Measurements from ENCODE around the gene PRKCH. TPM values are rescaled to one million over a fixed set of nuclear protein-coding genes. Genes with fewer than 3 reads are reported as not detected.

Gene PRKCH
- total RNA-seq, 2 experiments from 2014 or later: 109 to 145 TPM

GRCh38 chr14:61285364-61285763, 36.0 kb upstream of the PRKCH start:
- H3K9me3 Mint-ChIP-seq (ENCODE audit: low read depth): no peaks in the 10 kb centered on the region
- no peak overlapping the region for H3K4me3 Mint-ChIP-seq

DNA sequence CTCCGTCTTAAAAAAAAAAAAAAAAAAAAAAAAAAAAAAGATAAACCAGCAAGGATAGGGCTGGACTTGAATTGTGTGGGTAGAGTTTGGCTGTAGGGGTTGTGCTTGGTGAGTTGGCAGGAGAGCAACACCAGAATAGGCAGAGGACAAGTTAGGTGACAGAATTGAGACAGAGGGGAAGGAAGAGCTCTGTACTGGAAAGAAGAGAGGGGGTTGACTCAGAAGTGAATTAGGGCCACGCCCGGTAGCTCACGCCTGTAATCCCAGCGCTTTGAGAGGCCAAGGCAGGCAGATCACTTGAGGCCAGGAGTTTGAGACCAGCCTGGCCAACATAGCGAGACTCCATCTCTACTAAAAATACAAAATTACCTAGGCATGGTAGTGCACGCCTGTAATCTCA, 34.2 kb upstream of the PRKCH start:
- CTCF ChIA-PET: interaction anchor here (0.6 to 1.3 kb wide), 3 partner anchors 15 to 466 kb away, joined by 3 read pairs; no protein-coding TSS in a partner anchor
- Mint-ChIP-seq H3K4me1 (peaks cover 11% of the 10 kb centered on the region), H3K27me3 (no peaks in the 10 kb centered on the region), H3K9me3 (ENCODE audit: low read depth) (no peaks in the 10 kb centered on the region), H3K4me3 (no peak overlapping the region), H3K36me3 (ENCODE audit: low read depth) (no peaks in the 10 kb centered on the region), H3K27ac (no peak overlapping the region)
- intact Hi-C loops (cut with DNase I, micrococcal nuclease): no loop called here
- DNase-seq (no peak), ATAC-seq (no peak)
- POLR2A ChIA-PET: no interaction called here

More at GRCh38 chr14:61285364-61285763, 36.0 kb upstream of the PRKCH start:
- Mint-ChIP-seq H3K27ac (no peak overlapping the region), H3K4me1 (peaks cover 15% of the 10 kb centered on the region), H3K36me3 (ENCODE audit: low read depth) (no peaks in the 10 kb centered on the region), H3K27me3 (no peaks in the 10 kb centered on the region)
- CTCF ChIA-PET: interaction anchor here (0.6 to 2.4 kb wide), 23 partner anchors 8 to 1058 kb away, joined by 3 to 17 read pairs (median 4); no protein-coding TSS in a partner anchor
- no peak for DNase-seq
- intact Hi-C loops (cut with DNase I, micrococcal nuclease): no loop called here
- POLR2A ChIA-PET: no interaction called here
- ATAC-seq: no peak

DNA sequence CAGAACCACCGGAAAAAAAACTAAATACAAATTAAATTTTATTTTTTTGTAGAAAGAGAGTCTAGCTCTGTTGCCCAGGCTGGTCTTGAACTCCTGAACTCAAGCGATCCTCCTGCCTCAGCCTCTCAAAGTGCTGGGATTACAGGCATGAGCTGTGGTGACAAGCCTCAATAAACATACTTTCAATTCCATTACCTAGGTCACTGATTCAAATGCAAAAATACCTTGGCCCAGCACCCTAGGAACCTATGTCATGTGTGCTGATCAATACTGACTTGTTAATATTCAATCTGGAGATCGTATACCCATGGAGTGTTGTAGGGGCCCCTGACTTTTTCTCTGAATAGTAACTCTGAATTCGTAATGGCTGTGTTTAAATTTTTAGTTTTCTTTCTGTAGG, 33.2 kb upstream of the PRKCH start:
- DNase-seq (no peak), ATAC-seq (no peak)
- ChIA-PET CTCF (interaction anchor here (0.8 to 1.3 kb wide), 2 partner anchors 19 to 293 kb away, joined by 4 to 5 read pairs; no protein-coding TSS in a partner anchor), POLR2A (no interaction called here)
- no peaks in the 10 kb centered on the region for H3K9me3 Mint-ChIP-seq (ENCODE audit: low read depth)
- intact Hi-C loops (cut with DNase I, micrococcal nuclease): no loop called here
- H3K27ac Mint-ChIP-seq: no peak overlapping the region
- no peak overlapping the region for H3K4me3 Mint-ChIP-seq
- H3K27me3 Mint-ChIP-seq: no peaks in the 10 kb centered on the region
- H3K36me3 Mint-ChIP-seq (ENCODE audit: low read depth): no peaks in the 10 kb centered on the region
- H3K4me1 Mint-ChIP-seq: peaks cover 8% of the 10 kb centered on the region

- Mint-ChIP-seq H3K4me3 (no peak overlapping the region), H3K4me1 (peaks cover 8% of the 10 kb centered on the region), H3K27ac (no peak overlapping the region), H3K9me3 (ENCODE audit: low read depth) (no peaks in the 10 kb centered on the region), H3K36me3 (ENCODE audit: low read depth) (no peaks in the 10 kb centered on the region), H3K27me3 (no peaks in the 10 kb centered on the region)
- DNase-seq (no peak), ATAC-seq (no peak)
- ChIA-PET POLR2A (no interaction called here), CTCF (interaction anchor here (0.8 to 3.3 kb wide), 4 partner anchors 9 to 292 kb away, joined by 3 to 15 read pairs (median 4); no protein-coding TSS in a partner anchor)
- intact Hi-C loops (cut with DNase I, micrococcal nuclease): no loop called here
Measured at GRCh38 chr14:61288720-61289119, 32.7 kb upstream of the PRKCH start.

- POLR2A ChIA-PET: no interaction called here
- no peaks in the 10 kb centered on the region for H3K36me3 Mint-ChIP-seq (ENCODE audit: low read depth)
- no peaks in the 10 kb centered on the region for H3K9me3 Mint-ChIP-seq (ENCODE audit: low read depth)
- no peak for ATAC-seq
- CTCF ChIA-PET: interaction anchor here (0.6 to 3.3 kb wide), 7 partner anchors 9 to 138 kb away, joined by 3 to 15 read pairs (median 3); partner anchors contain the start of gene TMEM30B
- no peak for DNase-seq
- no peak overlapping the region for H3K27ac Mint-ChIP-seq
- H3K4me1 Mint-ChIP-seq: peaks cover 2% of the 10 kb centered on the region
- no peaks in the 10 kb centered on the region for H3K27me3 Mint-ChIP-seq
- intact Hi-C loops (cut with DNase I, micrococcal nuclease): loop anchor here in 1 of 2 experiments (10.0 kb wide), 1 partner anchor 834 kb away; no protein-coding TSS in a partner anchor
- H3K4me3 Mint-ChIP-seq: no peak overlapping the region
Measured at GRCh38 chr14:61290701-61291100, 30.7 kb upstream of the PRKCH start.

- Mint-ChIP-seq H3K9me3 (ENCODE audit: low read depth) (no peaks in the 10 kb centered on the region), H3K36me3 (ENCODE audit: low read depth) (no peaks in the 10 kb centered on the region), H3K4me1 (peaks cover 53% of the 10 kb centered on the region), H3K4me3 (no peak overlapping the region), H3K27me3 (no peaks in the 10 kb centered on the region), H3K27ac (peak overlapping the region; percentile 22)
- ATAC-seq: no peak
- intact Hi-C loops (cut with DNase I, micrococcal nuclease): loop anchor here (2.0 to 10.0 kb wide), 3 partner anchors 25 to 829 kb away; partner anchors contain the start of gene PRKCH (in 2 of the 2)
- POLR2A ChIA-PET: no interaction called here
- DNase-seq: no peak
- CTCF ChIA-PET: interaction anchor here (0.6 to 2.6 kb wide), 17 partner anchors 9 to 541 kb away, joined by 3 to 10 read pairs (median 5); partner anchors contain the start of genes PRKCH and TMEM30B
Measured at GRCh38 chr14:61296151-61296550, 25.2 kb upstream of the PRKCH start.

GRCh38 chr14:61296719-61297502, 24.5 kb upstream of the PRKCH start:
- POLR2A ChIA-PET: no interaction called here
- peak; percentile 67 for ATAC-seq
- Mint-ChIP-seq H3K27ac (peak overlapping the region; percentile 29), H3K4me1 (peaks cover 54% of the 10 kb centered on the region), H3K27me3 (no peaks in the 10 kb centered on the region), H3K36me3 (ENCODE audit: low read depth) (no peaks in the 10 kb centered on the region), H3K9me3 (ENCODE audit: low read depth) (no peaks in the 10 kb centered on the region), H3K4me3 (no peak overlapping the region)
- intact Hi-C loops (cut with DNase I, micrococcal nuclease): loop anchor here (1.0 to 10.0 kb wide), 4 partner anchors 24 to 828 kb away; partner anchors contain the start of gene PRKCH (in 2 of the 2)
- CTCF ChIA-PET: interaction anchor here (0.6 to 2.6 kb wide), 17 partner anchors 8 to 540 kb away, joined by 3 to 10 read pairs (median 5); partner anchors contain the start of genes PRKCH and TMEM30B
- no peak for DNase-seq

DNA sequence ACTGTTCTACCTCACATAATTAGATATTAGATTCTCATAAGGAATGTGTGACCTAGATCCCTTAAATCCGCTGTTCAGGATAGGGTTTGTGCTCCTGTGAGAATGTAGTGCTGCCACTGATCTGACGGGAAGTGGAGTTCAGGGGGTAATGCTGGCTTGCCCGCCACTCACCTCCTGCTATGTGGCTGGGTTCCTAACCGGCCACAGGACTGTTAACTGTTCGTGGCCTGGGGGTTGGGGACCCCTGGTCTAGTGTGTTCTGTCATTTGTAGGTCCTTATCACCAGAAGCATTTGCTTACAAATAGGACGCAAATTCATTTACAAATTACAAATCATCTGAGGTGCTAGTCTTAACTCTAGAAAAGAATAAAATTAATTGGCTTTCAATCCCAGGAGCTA, 23.8 kb upstream of the PRKCH start:
- no peak for ATAC-seq
- DNase-seq: no peak
- Mint-ChIP-seq H3K4me1 (peaks cover 54% of the 10 kb centered on the region), H3K36me3 (ENCODE audit: low read depth) (peaks cover 1% of the 10 kb centered on the region), H3K9me3 (ENCODE audit: low read depth) (no peaks in the 10 kb centered on the region), H3K4me3 (no peak overlapping the region), H3K27ac (peak overlapping the region; percentile 62), H3K27me3 (no peaks in the 10 kb centered on the region)
- CTCF ChIA-PET: interaction anchor here (0.6 to 2.6 kb wide), 6 partner anchors 21 to 183 kb away, joined by 3 to 7 read pairs (median 4); no protein-coding TSS in a partner anchor
- POLR2A ChIA-PET: no interaction called here
- intact Hi-C loops (cut with DNase I, micrococcal nuclease): loop anchor here (1.0 to 10.0 kb wide), 4 partner anchors 23 to 827 kb away; partner anchors contain the start of gene PRKCH (in 2 of the 2)

DNA sequence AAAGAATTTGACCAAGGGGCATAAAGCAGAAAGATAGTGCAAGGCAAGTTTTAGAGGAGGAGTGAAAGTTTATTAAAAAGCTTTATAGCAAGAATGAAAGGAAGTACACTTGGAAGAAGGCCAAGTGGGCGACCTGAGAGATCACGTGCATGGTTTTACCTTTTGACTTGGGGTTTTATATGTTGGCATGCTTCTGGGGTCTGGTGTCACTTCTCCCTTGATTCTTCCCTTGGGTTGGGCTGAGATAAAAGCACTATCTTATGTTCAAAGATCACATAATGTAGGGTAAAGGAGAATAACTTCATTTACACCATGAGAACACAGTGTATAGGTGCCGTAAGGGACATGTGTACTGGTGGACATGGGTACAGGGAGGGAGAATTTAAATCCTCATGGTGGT, 22.6 kb upstream of the PRKCH start:
- Mint-ChIP-seq H3K27ac (no peak overlapping the region), H3K4me3 (no peak overlapping the region), H3K9me3 (ENCODE audit: low read depth) (no peaks in the 10 kb centered on the region), H3K4me1 (peaks cover 54% of the 10 kb centered on the region), H3K36me3 (ENCODE audit: low read depth) (peaks cover 4% of the 10 kb centered on the region), H3K27me3 (no peaks in the 10 kb centered on the region)
- ChIA-PET POLR2A (no interaction called here), CTCF (interaction anchor here (0.8 to 1.4 kb wide), 7 partner anchors 17 to 576 kb away, joined by 3 to 4 read pairs (median 4); partner anchors contain the start of genes PRKCH and TMEM30B)
- DNase-seq (no peak), ATAC-seq (no peak)
- intact Hi-C loops (cut with DNase I, micrococcal nuclease): loop anchor here in 1 of 2 experiments (10.0 kb wide), 1 partner anchor 826 kb away; no protein-coding TSS in a partner anchor

DNA sequence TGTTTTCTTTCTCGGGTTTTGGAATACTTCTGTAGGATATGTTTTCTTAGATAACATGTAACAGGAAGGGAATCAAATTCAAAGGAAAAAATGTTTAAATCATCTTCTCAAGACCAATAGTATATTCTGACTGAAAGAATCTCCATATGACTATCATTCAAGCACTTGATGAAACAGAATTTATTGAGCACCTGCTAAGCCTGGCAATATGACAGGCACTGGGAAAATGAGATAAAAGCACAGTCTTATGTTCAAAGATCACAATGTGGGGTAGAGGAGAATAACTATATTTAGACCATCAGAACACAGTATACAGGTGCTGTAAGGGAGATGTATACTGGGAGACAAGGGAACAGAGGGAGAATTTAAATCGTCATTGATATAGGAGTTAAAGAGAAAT, 21.2 kb upstream of the PRKCH start:
- Mint-ChIP-seq H3K27me3 (no peaks in the 10 kb centered on the region), H3K4me3 (no peak overlapping the region), H3K36me3 (ENCODE audit: low read depth) (peaks cover 8% of the 10 kb centered on the region), H3K9me3 (ENCODE audit: low read depth) (peaks cover 1% of the 10 kb centered on the region), H3K27ac (peak overlapping the region; percentile 16), H3K4me1 (peaks cover 54% of the 10 kb centered on the region)
- ATAC-seq: peak; percentile 56
- DNase-seq: no peak
- intact Hi-C loops (cut with DNase I, micrococcal nuclease): no loop called here
- ChIA-PET POLR2A (interaction anchor here (0.8 kb wide), 1 partner anchor 71 kb away, joined by 3 read pairs; no protein-coding TSS in a partner anchor), CTCF (interaction anchor here (0.7 to 1.9 kb wide), 4 partner anchors 8 to 120 kb away, joined by 3 to 5 read pairs (median 4); partner anchors contain the start of gene TMEM30B)

DNA sequence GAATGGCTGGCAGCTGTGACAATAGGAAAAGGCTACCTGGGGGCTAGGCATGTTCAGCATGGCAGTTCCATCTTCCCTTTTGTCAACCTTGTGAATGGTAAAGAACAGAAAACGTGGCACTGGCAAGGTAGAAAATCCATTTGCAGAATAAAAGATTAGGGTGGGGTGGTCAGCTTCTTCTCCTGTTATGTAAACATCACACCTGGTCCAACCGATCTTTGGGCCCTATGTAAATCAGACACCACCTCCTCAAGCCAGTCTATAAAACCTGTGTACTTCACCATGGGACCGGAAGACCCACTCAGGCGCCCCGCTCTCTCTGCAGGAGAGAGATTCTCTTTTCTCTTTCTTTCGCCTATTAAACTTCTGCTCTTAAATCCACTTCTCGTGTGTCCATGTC, 20.6 kb upstream of the PRKCH start:
- POLR2A ChIA-PET: interaction anchor here (0.8 kb wide), 1 partner anchor 70 kb away, joined by 3 read pairs; no protein-coding TSS in a partner anchor
- H3K4me3 Mint-ChIP-seq: no peak overlapping the region

More for the DNA sequence above, 20.6 kb upstream of the PRKCH start:
- peaks cover 53% of the 10 kb centered on the region for H3K4me1 Mint-ChIP-seq
- DNase-seq (no peak), ATAC-seq (no peak)
- no peak overlapping the region for H3K27ac Mint-ChIP-seq
- H3K27me3 Mint-ChIP-seq: no peaks in the 10 kb centered on the region
- CTCF ChIA-PET: interaction anchor here (0.5 to 1.9 kb wide), 6 partner anchors 11 to 450 kb away, joined by 3 to 5 read pairs (median 3); partner anchors contain the start of gene TMEM30B
- H3K36me3 Mint-ChIP-seq (ENCODE audit: low read depth): peaks cover 8% of the 10 kb centered on the region
- peaks cover 5% of the 10 kb centered on the region for H3K9me3 Mint-ChIP-seq (ENCODE audit: low read depth)
- intact Hi-C loops (cut with DNase I, micrococcal nuclease): no loop called here

All from activated CD4-positive, alpha-beta T cell treated with anti-CD3 and anti-CD28 coated beads for 36 hours (primary cell).